ENCODE measurements around the gene THEMIS2.

Gene THEMIS2

GRCh38 chr1:27886744-27887143, 14.4 kb downstream of the THEMIS2 start:
- no peak for DNase-seq

GRCh38 chr1:27887215-27888021, 15.1 kb downstream of the THEMIS2 start:
- no peak for DNase-seq

- DNase-seq: no peak
Measured at GRCh38 chr1:27889506-27889905, 17.2 kb downstream of the THEMIS2 start.

- DNase-seq: no peak
Measured at GRCh38 chr1:27891196-27891889, 19.0 kb downstream of the THEMIS2 start.

GRCh38 chr1:27894521-27894920, 22.2 kb downstream of the THEMIS2 start:
- DNase-seq: no peak

- no peak for DNase-seq
Measured at GRCh38 chr1:27906759-27907158, 34.4 kb downstream of the THEMIS2 start.

GRCh38 chr1:27912429-27912828, 40.1 kb downstream of the THEMIS2 start:
- no peak for DNase-seq

GRCh38 chr1:27915082-27915575, 42.8 kb downstream of the THEMIS2 start:
- DNase-seq: no peak

GRCh38 chr1:27922272-27922671, 49.9 kb downstream of the THEMIS2 start:
- no peak for DNase-seq

- DNase-seq: no peak
Measured at GRCh38 chr1:27928216-27928954, 56.0 kb downstream of the THEMIS2 start.

- DNase-seq: no peak
Measured at GRCh38 chr1:27931184-27931583, 58.8 kb downstream of the THEMIS2 start.

- DNase-seq: no peak
Measured at GRCh38 chr1:27931759-27932158, 59.4 kb downstream of the THEMIS2 start.

GRCh38 chr1:27934818-27935549, 62.6 kb downstream of the THEMIS2 start, which contains the start of gene SMPDL3B:
Gene SMPDL3B, plus strand, starts transcription at chr1:27935000. Its CDS starts 184 bp downstream, at chr1:27935184.
- no peak for DNase-seq

- DNase-seq: no peak
Measured at GRCh38 chr1:27935721-27936120, 63.4 kb downstream of the THEMIS2 start.
